ENCODE results near the gene THBS3. TPM values are rescaled to one million over a fixed set of nuclear protein-coding genes. Genes with fewer than 3 reads are reported as not detected.
A peak's percentile ranks its signal among the peaks of the same experiment; 100 is the strongest.

Gene THBS3
- total and polyA plus RNA-seq, 9 of the 15 experiments (the other 6 are each of a cell fraction or from before 2014, with no cell fraction given), result 0.59 to 8.3 (median 3.2) TPM

- TF ChIP-seq EGR1 (conservative IDR thresholded peaks at IDR 0.05) (no peak), HEY1 (CRISPR knock-in tag; IDR thresholded peaks at IDR 0.05; ENCODE audit: borderline replicate concordance) (no peak), ZNF184 (CRISPR knock-in tag; IDR thresholded peaks at IDR 0.05) (no peak), TCF7 (IDR thresholded peaks at IDR 0.05; ENCODE audit: borderline replicate concordance) (no peak), BHLHE40 (IDR thresholded peaks at IDR 0.05; ENCODE audit: low read length) (no peak), ZNF766 (CRISPR knock-in tag; conservative IDR thresholded peaks at IDR 0.05) (no peak; the same call in 1 of the 2 replicates), RBM14 (IDR thresholded peaks at IDR 0.05; ENCODE audit: borderline replicate concordance, insufficient read depth, low read depth, low read length) (no peak), SMAD4 (CRISPR knock-in tag; conservative IDR thresholded peaks at IDR 0.05) (no peak; the same call in 1 of the 2 replicates), ZNF347 (CRISPR knock-in tag; IDR thresholded peaks at IDR 0.05; ENCODE audit: low read depth) (no peak), ATF7 (IDR thresholded peaks at IDR 0.05) (peak; percentile 75), ZFP36 (IDR thresholded peaks at IDR 0.05; ENCODE audit: low read depth, low read length, partially characterized antibody) (peak; percentile 31), GTF2E2 (tag; IDR thresholded peaks at IDR 0.05) (no peak), RFX5 (IDR thresholded peaks at IDR 0.05; ENCODE audit: low read depth, low read length) (no peak), POLR2H (tag; IDR thresholded peaks at IDR 0.05; ENCODE audit: low read depth) (no peak), U2AF2 (optimal IDR thresholded peaks at IDR 0.05; ENCODE audit: low read depth, low read length) (no peak), E2F6 (IDR thresholded peaks at IDR 0.05; ENCODE audit: borderline replicate concordance in 1 of 2, extremely low read depth in 1 of 2, insufficient read depth in 1 of 2, insufficient read length in 1 of 2, low read depth in 1 of 2, low read length in 1 of 2, poor library complexity in 1 of 2, severe bottlenecking in 1 of 2) (no peak), NEUROD1 (IDR thresholded peaks at IDR 0.05; ENCODE audit: borderline replicate concordance, low read depth, low read length, partially characterized antibody) (no peak)
- TF ChIP-seq, protein P1, sequence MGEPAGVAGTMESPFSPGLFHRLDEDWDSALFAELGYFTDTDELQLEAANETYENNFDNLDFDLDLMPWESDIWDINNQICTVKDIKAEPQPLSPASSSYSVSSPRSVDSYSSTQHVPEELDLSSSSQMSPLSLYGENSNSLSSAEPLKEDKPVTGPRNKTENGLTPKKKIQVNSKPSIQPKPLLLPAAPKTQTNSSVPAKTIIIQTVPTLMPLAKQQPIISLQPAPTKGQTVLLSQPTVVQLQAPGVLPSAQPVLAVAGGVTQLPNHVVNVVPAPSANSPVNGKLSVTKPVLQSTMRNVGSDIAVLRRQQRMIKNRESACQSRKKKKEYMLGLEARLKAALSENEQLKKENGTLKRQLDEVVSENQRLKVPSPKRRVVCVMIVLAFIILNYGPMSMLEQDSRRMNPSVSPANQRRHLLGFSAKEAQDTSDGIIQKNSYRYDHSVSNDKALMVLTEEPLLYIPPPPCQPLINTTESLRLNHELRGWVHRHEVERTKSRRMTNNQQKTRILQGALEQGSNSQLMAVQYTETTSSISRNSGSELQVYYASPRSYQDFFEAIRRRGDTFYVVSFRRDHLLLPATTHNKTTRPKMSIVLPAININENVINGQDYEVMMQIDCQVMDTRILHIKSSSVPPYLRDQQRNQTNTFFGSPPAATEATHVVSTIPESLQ (CRISPR knock-in tag; IDR thresholded peaks at IDR 0.05), result no peak; the same call in 1 of the 2 replicates
- TF ChIP-seq, protein P2, sequence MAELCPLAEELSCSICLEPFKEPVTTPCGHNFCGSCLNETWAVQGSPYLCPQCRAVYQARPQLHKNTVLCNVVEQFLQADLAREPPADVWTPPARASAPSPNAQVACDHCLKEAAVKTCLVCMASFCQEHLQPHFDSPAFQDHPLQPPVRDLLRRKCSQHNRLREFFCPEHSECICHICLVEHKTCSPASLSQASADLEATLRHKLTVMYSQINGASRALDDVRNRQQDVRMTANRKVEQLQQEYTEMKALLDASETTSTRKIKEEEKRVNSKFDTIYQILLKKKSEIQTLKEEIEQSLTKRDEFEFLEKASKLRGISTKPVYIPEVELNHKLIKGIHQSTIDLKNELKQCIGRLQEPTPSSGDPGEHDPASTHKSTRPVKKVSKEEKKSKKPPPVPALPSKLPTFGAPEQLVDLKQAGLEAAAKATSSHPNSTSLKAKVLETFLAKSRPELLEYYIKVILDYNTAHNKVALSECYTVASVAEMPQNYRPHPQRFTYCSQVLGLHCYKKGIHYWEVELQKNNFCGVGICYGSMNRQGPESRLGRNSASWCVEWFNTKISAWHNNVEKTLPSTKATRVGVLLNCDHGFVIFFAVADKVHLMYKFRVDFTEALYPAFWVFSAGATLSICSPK (IDR thresholded peaks at IDR 0.05; ENCODE audit: borderline replicate concordance), result no peak
These were observed 34.8 kb downstream of the THBS3 start, which contains the start of gene KRTCAP2 (continued) for GRCh38 chr1:155172732-155173477.
